Naive thymus-derived CD4-positive, alpha-beta T cell (primary cell): ENCODE measurements around the gene TMEM184A. TPM values are rescaled to one million over a fixed set of nuclear protein-coding genes. Genes with fewer than 3 reads are reported as not detected.
A peak's percentile ranks its signal among the peaks of the same experiment; 100 is the strongest.

ENCODE experiments used
- ATAC-seq: fragments of 150-1000 bp; cut with Tn5 transposase; 2 replicates; pipeline ENCODE4 v1.10.0; 2021; ENCODE audit warnings: mild to moderate bottlenecking, moderate library complexity
- CTCF ChIA-PET: fragments of 350-600 bp; sonication (Branson Sonifier 250); formaldehyde crosslinking; loops from one replicate; lab custom pipeline; 2021; ENCODE audit warnings: antibody characterized with exemption; lab: Charles Lee
- POLR2A ChIA-PET: fragments of 350-600 bp; sonication (Branson Sonifier 250); formaldehyde crosslinking; loops from one replicate; lab custom pipeline; 2021; ENCODE audit warnings: antibody characterized with exemption, inconsistent platforms; lab: Charles Lee
- DNase-seq, 9 donors: peaks; one replicate each; pipeline versions ENCODE4 v3.0.0 to v3.0.0-alpha.2; 2020 to 2022; ENCODE audit warnings: mixed read lengths in 1 of 9
- H3K27ac ChIP-seq: one replicate; pipeline ENCODE4 v1.7.0; 2013; ENCODE audit warnings: mild to moderate bottlenecking, low read depth, low read length, moderate library complexity
- H3K27me3 ChIP-seq, 2 donors: one replicate each; pipeline ENCODE4 v1.7.0; 2013; ENCODE audit warnings: low read length in 2 of 2, mild to moderate bottlenecking in 2 of 2, moderate library complexity in 2 of 2; ENCODE audit not compliant: control insufficient read depth in 2 of 2, insufficient read depth in 2 of 2
- H3K36me3 ChIP-seq, 3 experiments: 1 replicate in 2 of 3; 2 replicates in 1 of 3; pipeline ENCODE4 v1.7.0; 2013; ENCODE audit warnings: low read length in 3 of 3, mild to moderate bottlenecking in 3 of 3, moderate library complexity in 1 of 3; ENCODE audit not compliant: insufficient read depth in 3 of 3, control insufficient read depth in 2 of 3
- H3K4me1 ChIP-seq, 2 donors: one replicate each; pipeline ENCODE4 v1.7.0; 2013; ENCODE audit warnings: low read length in 2 of 2, mild to moderate bottlenecking in 2 of 2, moderate library complexity in 1 of 2; ENCODE audit not compliant: control insufficient read depth in 2 of 2, insufficient read depth in 2 of 2
- H3K4me3 ChIP-seq: 2 replicates; pipeline ENCODE4 v1.7.0; 2013; ENCODE audit warnings: mild to moderate bottlenecking, low read length
- H3K9me3 ChIP-seq, 3 experiments: 1 replicate in 2 of 3; 2 replicates in 1 of 3; pipeline ENCODE4 v1.7.0; 2013; ENCODE audit warnings: low read length in 3 of 3; ENCODE audit not compliant: control insufficient read depth in 2 of 3
- H3K27ac Mint-ChIP-seq, 9 donors: one replicate each; pipeline ENCODE4 v1.8.0; 2020 to 2022; ENCODE audit warnings: mixed read lengths in 9 of 9, mild to moderate bottlenecking in 8 of 9, moderate library complexity in 5 of 9, inconsistent platforms in 2 of 9
- H3K27me3 Mint-ChIP-seq, 5 donors: one replicate each; pipeline ENCODE4 v1.8.0; 2021 to 2022; ENCODE audit warnings: mixed read lengths in 5 of 5, mild to moderate bottlenecking in 1 of 5
- H3K36me3 Mint-ChIP-seq, 5 donors: one replicate each; pipeline ENCODE4 v1.8.0; 2020 to 2022; ENCODE audit warnings: mixed read lengths in 5 of 5, mild to moderate bottlenecking in 3 of 5, inconsistent platforms in 1 of 5
- H3K4me1 Mint-ChIP-seq, 7 donors: one replicate each; pipeline ENCODE4 v1.8.0; 2020 to 2022; ENCODE audit warnings: mixed read lengths in 7 of 7, mild to moderate bottlenecking in 3 of 7, inconsistent platforms in 1 of 7
- H3K4me3 Mint-ChIP-seq, 10 donors: one replicate each; pipeline ENCODE4 v1.8.0; 2020 to 2022; ENCODE audit warnings: mild to moderate bottlenecking in 10 of 10, mixed read lengths in 10 of 10, moderate library complexity in 6 of 10, inconsistent platforms in 2 of 10
- H3K9me3 Mint-ChIP-seq, 11 donors: one replicate each; pipeline ENCODE4 v1.8.0; 2020 to 2022; ENCODE audit warnings: mixed read lengths in 11 of 11, mild to moderate bottlenecking in 4 of 11, inconsistent platforms in 1 of 11, moderate library complexity in 1 of 11
- intact Hi-C, 2 donors: fragments of 100-400 bp; cut with micrococcal nuclease; formaldehyde crosslinking; loops; one replicate each; pipeline ENCODE4 v1.15.1; 2023
- polyA plus RNA-seq, 2 donors: library from polyadenylated mRNA; unstranded; fragments of 300-500 nt; fragmentation: Illumina TruSeq; gene quantifications; one replicate each; pipeline ENCODE4 v1.2.3, GENCODE V29; 2021
- total RNA-seq, 6 experiments: library from RNA in 5 of 6; stranded (reverse) in 5 of 6; gene quantifications; 1 replicate in 5 of 6; 2 replicates in 1 of 6; pipeline ENCODE4 v1.2.3 and lab custom pipeline; 2021 to 2026

Gene TMEM184A
- total and polyA plus RNA-seq, 7 experiments from 2014 or later: 0.05 to 0.06 TPM; not detected in 5

DNA sequence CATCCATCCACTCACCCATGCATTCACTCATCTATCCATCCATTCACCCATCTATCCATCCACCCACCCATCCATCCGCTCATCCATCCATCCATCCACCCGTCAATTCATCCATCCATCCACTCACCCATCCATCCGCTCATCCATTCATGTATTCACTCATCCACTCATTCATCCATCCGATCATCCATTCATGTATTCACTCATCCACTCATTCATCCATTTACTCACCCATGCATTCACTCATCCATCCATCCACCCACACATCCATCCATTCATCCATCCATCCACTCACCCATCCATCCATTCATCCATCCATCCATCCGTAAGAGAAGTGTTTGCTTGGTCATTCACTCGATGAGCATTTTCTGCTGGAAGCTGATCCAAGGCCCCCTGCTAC lies 22.5 kb upstream of the TMEM184A start:
- Mint-ChIP-seq H3K4me3 (no peak overlapping the region), H3K36me3 (peaks cover 0 to 4% (median 0%) of the 10 kb centered on the region in 5 donors), H3K9me3 (peaks cover 0 to 3% (median 0%) of the 10 kb centered on the region in 11 donors), H3K27me3 (no peaks in the 10 kb centered on the region), H3K27ac (peak overlapping the region in 2 of 9 donors; percentile 47 to 73), H3K4me1 (peaks cover 6 to 18% (median 13%) of the 10 kb centered on the region in 7 donors)
- Histone ChIP-seq H3K36me3 (no peaks in the 10 kb centered on the region), H3K9me3 (no peaks in the 10 kb centered on the region), H3K27me3 (no peaks in the 10 kb centered on the region), H3K27ac (no peak overlapping the region), H3K4me3 (no peak overlapping the region), H3K4me1 (peaks cover 0 to 6% of the 10 kb centered on the region in 2 donors)
- ATAC-seq (no peak), DNase-seq (no peak)
- CTCF ChIA-PET: interaction anchor here (0.7 to 1.2 kb wide), 5 partner anchors 8 to 890 kb away, joined by 3 to 5 read pairs (median 3); partner anchors contain the start of gene PSMG3
- POLR2A ChIA-PET: no interaction called here
- intact Hi-C loops: loop anchor here in 1 of 2 donors (10.0 kb wide), 3 partner anchors 346 to 656 kb away; partner anchors contain the start of gene MAD1L1

DNA sequence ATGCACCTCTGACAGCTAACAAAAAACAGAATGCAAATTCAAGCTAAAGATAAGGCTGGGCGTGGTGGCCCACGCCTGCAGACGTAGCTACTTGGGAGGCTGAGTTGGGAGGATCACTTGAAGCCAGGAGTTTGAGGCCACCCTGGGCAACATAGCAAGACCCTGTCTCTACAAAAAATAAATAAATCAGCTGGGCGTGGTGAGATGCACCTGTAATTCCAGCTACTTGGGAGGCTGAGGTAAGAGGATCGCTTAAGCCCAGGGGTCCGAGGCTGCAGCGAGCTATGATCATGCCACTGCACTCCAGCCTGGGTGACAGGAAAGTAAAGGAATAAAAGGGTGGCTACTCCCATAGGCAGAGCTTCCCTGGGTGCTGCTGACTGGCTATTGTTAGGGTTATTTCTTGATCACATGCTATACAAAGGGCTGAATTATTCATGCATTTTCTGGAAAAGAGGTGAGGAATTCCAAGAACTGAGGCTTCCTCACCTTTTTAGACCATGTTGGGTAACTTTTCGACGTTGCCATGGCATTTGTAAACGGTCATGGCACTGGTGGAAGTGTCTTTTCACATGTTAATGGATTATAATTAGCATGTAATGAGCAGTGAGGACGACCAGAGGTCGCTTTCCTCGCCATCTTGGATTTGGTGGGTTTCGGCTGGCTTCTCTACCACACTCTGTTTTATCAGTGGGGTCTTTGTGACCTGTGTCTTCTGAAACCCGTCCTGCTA lies 20.7 kb upstream of the TMEM184A start:
- H3K4me1 Mint-ChIP-seq: peaks cover 16 to 33% (median 20%) of the 10 kb centered on the region in 7 donors
- POLR2A ChIA-PET: no interaction called here
- H3K36me3 Mint-ChIP-seq: peaks cover 0 to 4% (median 0%) of the 10 kb centered on the region in 5 donors
- intact Hi-C loops: loop anchor here in 1 of 2 donors (10.0 kb wide), 3 partner anchors 348 to 658 kb away; partner anchors contain the start of gene MAD1L1
- no peak overlapping the region for H3K4me3 ChIP-seq
- H3K27ac Mint-ChIP-seq: no peak overlapping the region
- DNase-seq (no peak), ATAC-seq (no peak)
- H3K9me3 ChIP-seq: no peaks in the 10 kb centered on the region
- peaks cover 0 to 3% (median 0%) of the 10 kb centered on the region in 11 donors for H3K9me3 Mint-ChIP-seq
- H3K27ac ChIP-seq: no peak overlapping the region
- H3K4me3 Mint-ChIP-seq: no peak overlapping the region
- CTCF ChIA-PET: interaction anchor here (0.5 to 1.6 kb wide), 3 partner anchors 17 to 771 kb away, joined by 3 to 4 read pairs (median 3); partner anchors contain the start of gene TMEM184A
- no peaks in the 10 kb centered on the region for H3K27me3 ChIP-seq
- H3K4me1 ChIP-seq: peaks cover 0 to 6% of the 10 kb centered on the region in 2 donors
- no peaks in the 10 kb centered on the region for H3K36me3 ChIP-seq
- H3K27me3 Mint-ChIP-seq: no peaks in the 10 kb centered on the region

DNA sequence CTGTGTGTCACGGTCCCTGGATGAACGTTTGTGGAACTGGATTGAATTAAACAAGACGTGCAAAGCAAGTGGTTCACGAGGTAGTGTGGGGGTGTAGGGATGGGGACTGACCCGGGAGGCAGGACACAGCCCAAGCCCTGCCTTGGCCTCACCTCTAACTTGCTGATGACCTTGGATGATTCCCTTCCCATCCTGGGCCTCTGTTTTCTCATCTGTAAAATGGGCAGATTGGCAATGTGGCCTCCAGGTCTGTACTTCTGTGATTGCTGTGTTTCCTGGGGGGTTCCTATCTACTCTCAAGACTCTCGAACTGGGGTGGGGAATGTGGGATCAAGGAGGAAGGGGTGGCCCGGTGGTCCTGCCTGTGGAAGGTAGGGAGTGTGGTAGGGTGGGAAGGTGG lies 19.8 kb upstream of the TMEM184A start:
- Mint-ChIP-seq H3K36me3 (peaks cover 0 to 4% (median 0%) of the 10 kb centered on the region in 5 donors), H3K27me3 (no peaks in the 10 kb centered on the region), H3K4me1 (peaks cover 19 to 38% (median 26%) of the 10 kb centered on the region in 7 donors), H3K9me3 (peaks cover 0 to 3% (median 0%) of the 10 kb centered on the region in 11 donors), H3K4me3 (no peak overlapping the region), H3K27ac (no peak overlapping the region)
- intact Hi-C loops: loop anchor here in 1 of 2 donors (10.0 kb wide), 3 partner anchors 349 to 659 kb away; partner anchors contain the start of gene MAD1L1
- Histone ChIP-seq H3K4me3 (no peak overlapping the region), H3K27me3 (no peaks in the 10 kb centered on the region), H3K9me3 (no peaks in the 10 kb centered on the region), H3K27ac (no peak overlapping the region), H3K36me3 (no peaks in the 10 kb centered on the region), H3K4me1 (peaks cover 3 to 12% of the 10 kb centered on the region in 2 donors)
- no peak for DNase-seq
- ATAC-seq: no peak
- ChIA-PET POLR2A (no interaction called here), CTCF (no interaction called here)

DNA sequence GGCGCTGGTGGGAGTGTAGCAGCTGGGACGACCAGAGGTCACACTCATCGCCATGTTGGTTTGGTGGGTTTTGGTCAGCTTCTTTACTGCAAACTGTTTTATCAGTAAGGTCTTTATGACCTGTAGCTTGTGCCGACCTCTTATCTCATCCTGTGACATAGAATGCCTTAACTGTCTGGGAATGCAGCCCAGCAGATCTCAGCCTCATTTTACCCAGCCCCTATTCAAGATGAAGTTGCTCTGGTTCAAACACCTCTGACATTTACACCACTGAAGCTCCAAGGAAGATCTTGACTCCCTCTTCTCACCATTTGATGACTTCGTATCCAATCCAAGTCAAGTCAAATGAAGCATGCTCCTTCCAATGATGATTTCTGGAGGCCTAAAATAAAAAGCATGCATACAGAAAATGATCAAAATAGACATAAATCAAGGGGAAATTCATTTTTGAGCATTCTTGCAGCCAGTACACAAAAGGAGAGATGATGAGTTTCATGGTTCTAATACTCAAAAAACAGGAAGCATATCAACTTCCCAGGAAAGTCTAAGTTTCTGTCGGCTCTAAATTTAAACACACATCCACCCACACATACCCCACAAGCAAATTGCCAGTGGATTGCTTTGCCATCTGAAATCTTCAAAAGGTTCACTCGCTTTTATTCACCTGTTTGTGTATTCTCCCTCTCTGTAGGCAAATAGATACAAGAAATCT lies 16.3 kb upstream of the TMEM184A start:
- H3K9me3 ChIP-seq: no peaks in the 10 kb centered on the region
- no peak for ATAC-seq

DNA sequence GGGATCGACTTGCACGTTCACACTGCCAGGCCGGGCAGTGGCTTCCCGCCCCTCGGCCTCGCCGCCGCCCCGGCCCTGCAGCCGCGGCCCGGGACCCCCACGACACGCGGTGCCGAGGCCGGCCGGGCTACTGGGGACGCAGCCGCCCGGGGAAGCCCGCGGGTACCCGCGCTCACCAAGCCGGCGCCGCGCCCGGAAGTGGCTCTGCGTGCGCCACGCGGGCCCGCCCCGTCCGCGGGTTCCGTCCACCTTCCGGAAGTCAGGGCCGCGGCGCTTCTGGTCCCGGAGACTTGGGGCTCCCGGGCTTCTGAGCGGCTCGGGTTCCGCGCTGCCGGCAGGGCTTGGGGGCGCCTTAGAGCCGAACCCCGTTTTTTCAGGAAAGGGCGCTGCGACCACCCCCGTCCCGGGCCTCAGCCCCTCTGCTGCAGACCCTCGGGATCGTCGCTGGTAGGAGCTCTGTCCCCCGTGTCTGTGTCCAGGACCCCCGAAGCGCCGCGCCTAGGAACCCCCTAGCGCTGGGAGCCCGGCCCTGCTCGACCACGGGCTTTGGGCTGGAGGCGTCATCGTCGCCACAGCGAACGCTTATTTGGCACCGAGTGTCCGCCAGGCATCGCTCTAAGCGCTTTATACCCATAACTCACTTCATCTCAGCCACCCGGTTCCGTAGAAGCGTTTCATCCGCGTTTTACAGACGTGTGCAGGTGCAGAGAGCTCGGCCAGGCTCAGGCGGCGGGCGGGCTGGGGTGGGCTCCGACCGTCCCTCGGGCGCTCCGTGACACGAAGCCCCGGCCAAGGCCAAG lies 14.0 kb upstream of the TMEM184A start, which contains the start of gene PSMG3:
Gene PSMG3 (minus strand): TSS at position 200 of the 800 bp plus-strand sequence. CDS start 693 bp downstream, outside the sequence.
- peak within 1 kb of the TSS; percentile 95 for H3K27ac ChIP-seq
- POLR2A ChIA-PET: interaction anchor here (0.9 to 1.8 kb wide), 6 partner anchors 9 to 833 kb away, joined by 3 to 5 read pairs (median 4); partner anchors contain the start of gene CHST12
- peaks cover 0 to 14% (median 0%) of the 10 kb centered on the region in 5 donors for H3K36me3 Mint-ChIP-seq
- H3K27me3 ChIP-seq: no peaks in the 10 kb centered on the region
- peak within 1 kb of the TSS; percentile 90 for H3K4me3 ChIP-seq
- H3K9me3 Mint-ChIP-seq: no peaks in the 10 kb centered on the region
- intact Hi-C loops: loop anchor here (1.0 to 10.0 kb wide), 10 partner anchors 38 to 987 kb away; partner anchors contain the start of genes INTS1 (in 2 of the 2), BRAT1 (in 1 of the 2), CHST12 (in 1 of the 2) and IQCE (in 1 of the 2)
- H3K4me1 ChIP-seq: peaks cover 3 to 16% of the 10 kb centered on the region in 2 donors
- CTCF ChIA-PET: interaction anchor here (0.9 to 1.7 kb wide), 2 partner anchors 9 to 14 kb away, joined by 3 to 5 read pairs; partner anchors contain the start of gene TMEM184A
- no peaks in the 10 kb centered on the region for H3K9me3 ChIP-seq
- peaks cover 14 to 36% (median 26%) of the 10 kb centered on the region in 7 donors for H3K4me1 Mint-ChIP-seq
- H3K36me3 ChIP-seq: peaks cover 0 to 29% (median 0%) of the 10 kb centered on the region in 3 experiments
- peak within 1 kb of the TSS; percentile 81 to 93 (median 88) for H3K27ac Mint-ChIP-seq
- DNase-seq: peak; percentile 72 to 91 (median 84)
- peak; percentile 94 for ATAC-seq
- peak within 1 kb of the TSS; percentile 77 to 91 (median 86) for H3K4me3 Mint-ChIP-seq
- H3K27me3 Mint-ChIP-seq: no peaks in the 10 kb centered on the region

More for the DNA sequence above, 16.3 kb upstream of the TMEM184A start:
- Histone ChIP-seq H3K36me3 (peaks cover 0 to 12% (median 0%) of the 10 kb centered on the region in 3 experiments), H3K4me1 (peaks cover 3 to 16% of the 10 kb centered on the region in 2 donors), H3K4me3 (no peak overlapping the region), H3K27me3 (no peaks in the 10 kb centered on the region), H3K27ac (no peak overlapping the region)
- Mint-ChIP-seq H3K4me3 (peak overlapping the region in 7 of 10 donors; percentile 2 to 91 (median 49)), H3K9me3 (peaks cover 0 to 2% (median 0%) of the 10 kb centered on the region in 11 donors), H3K27ac (peak overlapping the region in 8 of 9 donors; percentile 11 to 84 (median 35)), H3K36me3 (peaks cover 0 to 6% (median 0%) of the 10 kb centered on the region in 5 donors), H3K4me1 (peaks cover 14 to 36% (median 26%) of the 10 kb centered on the region in 7 donors), H3K27me3 (no peaks in the 10 kb centered on the region)
- ChIA-PET POLR2A (no interaction called here), CTCF (no interaction called here)
- intact Hi-C loops: loop anchor here (5.0 to 10.0 kb wide), 5 partner anchors 353 to 985 kb away; partner anchors contain the start of genes BRAT1 (in 1 of the 2), IQCE (in 1 of the 2) and MAD1L1 (in 1 of the 2)
- no peak for DNase-seq
